Measurements from ENCODE around the gene ETF1.

Gene ETF1

GRCh38 chr5:138502121-138502520, 40.9 kb downstream of the ETF1 start:
- Histone ChIP-seq H2AK5ac (ENCODE audit: low read length) (no peak overlapping the region), H3K27me3 (ENCODE audit: insufficient read depth, low read length) (no peaks in the 10 kb centered on the region), H3K79me1 (ENCODE audit: low read length) (no peaks in the 10 kb centered on the region), H3K4ac (ENCODE audit: low read depth, low read length) (no peak overlapping the region), H3K36me3 (ENCODE audit: control insufficient read depth in 1 of 2, insufficient read depth in 2 of 2, low read length in 2 of 2) (peaks cover 5 to 7% of the 10 kb centered on the region in 2 experiments), H3K9me3 (ENCODE audit: insufficient read depth, low read depth, low read length) (peaks cover 4% of the 10 kb centered on the region), H2AFZ (ENCODE audit: insufficient read depth, low read length, poor library complexity) (no peak overlapping the region), H3K23ac (ENCODE audit: low read length) (no peak overlapping the region), H3K4me3 (ENCODE audit: low read depth, low read length) (no peak overlapping the region), H3K4me1 (ENCODE audit: control insufficient read depth in 1 of 2, insufficient read depth in 2 of 2, low read length in 2 of 2) (no peaks in the 10 kb centered on the region), H2BK120ac (ENCODE audit: insufficient read depth, low read length, poor library complexity) (no peak overlapping the region), H3K14ac (ENCODE audit: low read length) (no peak overlapping the region), H3K4me2 (ENCODE audit: low read length) (no peak overlapping the region), H3K27ac (ENCODE audit: low read depth, low read length) (no peak overlapping the region), H3K79me2 (ENCODE audit: control insufficient read depth, insufficient read depth, low read length, poor library complexity) (no peaks in the 10 kb centered on the region), H4K12ac (ENCODE audit: low read depth, low read length) (no peak overlapping the region), H4K8ac (ENCODE audit: low read depth, low read length) (no peak overlapping the region), H3K18ac (ENCODE audit: low read length) (no peak overlapping the region), H4K91ac (ENCODE audit: low read depth, low read length) (no peak overlapping the region), H2BK5ac (ENCODE audit: low read depth, low read length, poor library complexity) (no peak overlapping the region), H2BK12ac (ENCODE audit: low read length) (no peak overlapping the region), H3K9ac (ENCODE audit: low read length) (no peak overlapping the region)
- WGBS (ENCODE audit: extremely low coverage, insufficient coverage, insufficient read length) = no CpG with 5 or more reads among the region's 4 CpGs
- no peak for DNase-seq

GRCh38 chr5:138498376-138498775, 44.7 kb downstream of the ETF1 start:
- no peaks in the 10 kb centered on the region for H3K79me1 ChIP-seq (ENCODE audit: low read length)
- H2BK12ac ChIP-seq (ENCODE audit: low read length) = no peak overlapping the region
- H3K14ac ChIP-seq (ENCODE audit: low read length) = no peak overlapping the region
- no peaks in the 10 kb centered on the region for H3K36me3 ChIP-seq (ENCODE audit: control insufficient read depth in 1 of 2, insufficient read depth in 2 of 2, low read length in 2 of 2)
- no peaks in the 10 kb centered on the region for H3K27me3 ChIP-seq (ENCODE audit: insufficient read depth, low read length)
- H4K12ac ChIP-seq (ENCODE audit: low read depth, low read length) = no peak overlapping the region
- H2AK5ac ChIP-seq (ENCODE audit: low read length) = no peak overlapping the region
- H2AFZ ChIP-seq (ENCODE audit: insufficient read depth, low read length, poor library complexity) = no peak overlapping the region
- H4K91ac ChIP-seq (ENCODE audit: low read depth, low read length) = no peak overlapping the region
- H3K9ac ChIP-seq (ENCODE audit: low read length) = no peak overlapping the region
- H4K8ac ChIP-seq (ENCODE audit: low read depth, low read length) = no peak overlapping the region
- no peaks in the 10 kb centered on the region for H3K4me1 ChIP-seq (ENCODE audit: control insufficient read depth in 1 of 2, insufficient read depth in 2 of 2, low read length in 2 of 2)
- no peak overlapping the region for H3K27ac ChIP-seq (ENCODE audit: low read depth, low read length)
- no peak overlapping the region for H3K4me2 ChIP-seq (ENCODE audit: low read length)
- H3K4ac ChIP-seq (ENCODE audit: low read depth, low read length) = no peak overlapping the region
- H2BK5ac ChIP-seq (ENCODE audit: low read depth, low read length, poor library complexity) = no peak overlapping the region
- no peak overlapping the region for H3K4me3 ChIP-seq (ENCODE audit: low read depth, low read length)
- DNase-seq = no peak
- no CpG with 5 or more reads among the region's 4 CpGs for WGBS (ENCODE audit: extremely low coverage, insufficient coverage, insufficient read length)
- no peak overlapping the region for H3K23ac ChIP-seq (ENCODE audit: low read length)
- peaks cover 4% of the 10 kb centered on the region for H3K9me3 ChIP-seq (ENCODE audit: insufficient read depth, low read depth, low read length)
- H2BK120ac ChIP-seq (ENCODE audit: insufficient read depth, low read length, poor library complexity) = no peak overlapping the region
- H3K79me2 ChIP-seq (ENCODE audit: control insufficient read depth, insufficient read depth, low read length, poor library complexity) = no peaks in the 10 kb centered on the region
- no peak overlapping the region for H3K18ac ChIP-seq (ENCODE audit: low read length)

- Histone ChIP-seq H2AFZ (ENCODE audit: insufficient read depth, low read length, poor library complexity) (no peak overlapping the region), H3K23ac (ENCODE audit: low read length) (no peak overlapping the region), H2BK120ac (ENCODE audit: insufficient read depth, low read length, poor library complexity) (no peak overlapping the region), H3K27me3 (ENCODE audit: insufficient read depth, low read length) (no peaks in the 10 kb centered on the region), H3K9ac (ENCODE audit: low read length) (no peak overlapping the region), H4K12ac (ENCODE audit: low read depth, low read length) (no peak overlapping the region), H2BK5ac (ENCODE audit: low read depth, low read length, poor library complexity) (no peak overlapping the region), H4K91ac (ENCODE audit: low read depth, low read length) (no peak overlapping the region), H3K14ac (ENCODE audit: low read length) (no peak overlapping the region), H3K79me2 (ENCODE audit: control insufficient read depth, insufficient read depth, low read length, poor library complexity) (no peaks in the 10 kb centered on the region), H3K27ac (ENCODE audit: low read depth, low read length) (no peak overlapping the region), H4K8ac (ENCODE audit: low read depth, low read length) (no peak overlapping the region), H3K4me2 (ENCODE audit: low read length) (no peak overlapping the region), H2AK5ac (ENCODE audit: low read length) (no peak overlapping the region), H3K18ac (ENCODE audit: low read length) (no peak overlapping the region), H3K9me3 (ENCODE audit: insufficient read depth, low read depth, low read length) (peaks cover 3% of the 10 kb centered on the region), H2BK12ac (ENCODE audit: low read length) (no peak overlapping the region), H3K4ac (ENCODE audit: low read depth, low read length) (no peak overlapping the region), H3K4me3 (ENCODE audit: low read depth, low read length) (no peak overlapping the region), H3K79me1 (ENCODE audit: low read length) (peaks cover 2% of the 10 kb centered on the region), H3K4me1 (ENCODE audit: control insufficient read depth in 1 of 2, insufficient read depth in 2 of 2, low read length in 2 of 2) (peaks cover 14 to 19% of the 10 kb centered on the region in 2 experiments), H3K36me3 (ENCODE audit: control insufficient read depth in 1 of 2, insufficient read depth in 2 of 2, low read length in 2 of 2) (no peaks in the 10 kb centered on the region)
- no CpG with 5 or more reads among the region's 7 CpGs for WGBS (ENCODE audit: extremely low coverage, insufficient coverage, insufficient read length)
- DNase-seq = no peak
Observed at GRCh38 chr5:138495351-138495750, 47.7 kb downstream of the ETF1 start.

- Histone ChIP-seq H2AFZ (ENCODE audit: insufficient read depth, low read length, poor library complexity) (peak overlapping the region; percentile 52), H3K4me1 (ENCODE audit: control insufficient read depth in 1 of 2, insufficient read depth in 2 of 2, low read length in 2 of 2) (peaks cover 14 to 21% of the 10 kb centered on the region in 2 experiments), H4K12ac (ENCODE audit: low read depth, low read length) (no peak overlapping the region), H4K91ac (ENCODE audit: low read depth, low read length) (peak overlapping the region; percentile 29), H3K79me1 (ENCODE audit: low read length) (peaks cover 2% of the 10 kb centered on the region), H3K9ac (ENCODE audit: low read length) (peak overlapping the region; percentile 24), H3K27me3 (ENCODE audit: insufficient read depth, low read length) (peaks cover 3% of the 10 kb centered on the region), H4K8ac (ENCODE audit: low read depth, low read length) (no peak overlapping the region), H2BK5ac (ENCODE audit: low read depth, low read length, poor library complexity) (no peak overlapping the region), H3K14ac (ENCODE audit: low read length) (peak overlapping the region; percentile 40), H2BK120ac (ENCODE audit: insufficient read depth, low read length, poor library complexity) (no peak overlapping the region), H3K36me3 (ENCODE audit: control insufficient read depth in 1 of 2, insufficient read depth in 2 of 2, low read length in 2 of 2) (no peaks in the 10 kb centered on the region), H3K27ac (ENCODE audit: low read depth, low read length) (no peak overlapping the region), H3K9me3 (ENCODE audit: insufficient read depth, low read depth, low read length) (peaks cover under 1% of the 10 kb centered on the region), H3K4ac (ENCODE audit: low read depth, low read length) (no peak overlapping the region), H3K4me2 (ENCODE audit: low read length) (peak overlapping the region; percentile 88), H2BK12ac (ENCODE audit: low read length) (no peak overlapping the region), H2AK5ac (ENCODE audit: low read length) (no peak overlapping the region), H3K23ac (ENCODE audit: low read length) (no peak overlapping the region), H3K18ac (ENCODE audit: low read length) (no peak overlapping the region), H3K79me2 (ENCODE audit: control insufficient read depth, insufficient read depth, low read length, poor library complexity) (no peaks in the 10 kb centered on the region), H3K4me3 (ENCODE audit: low read depth, low read length) (peak overlapping the region; percentile 66)
- DNase-seq = no peak
- WGBS (ENCODE audit: extremely low coverage, insufficient coverage, insufficient read length) = no CpG with 5 or more reads among the region's 10 CpGs
Observed at GRCh38 chr5:138492560-138493045, 50.4 kb downstream of the ETF1 start.

Data from trophoblast cell (in vitro differentiated cells and primary cell).